A673 (cell line): ENCODE results near the gene ARNT2. TPM values are rescaled to one million over a fixed set of nuclear protein-coding genes. Genes with fewer than 3 reads are reported as not detected.

Experiments
- BruUV-seq: library from RNA; stranded (reverse); fragments of 400-500 nt; replicated peaks from 2 replicates; lab custom pipeline; 2021; lab: Mats Ljungman, UMichigan
- CTCF ChIA-PET: fragments of 300-600 bp; sonication (Branson Sonifier 250); formaldehyde crosslinking; loops from one replicate; lab custom pipeline; 2022; ENCODE audit warnings: antibody characterized with exemption; lab: Charles Lee
- POLR2A ChIA-PET: fragments of 300-600 bp; sonication (Branson Sonifier 250); formaldehyde crosslinking; loops from one replicate; lab custom pipeline; 2022; ENCODE audit warnings: antibody characterized with exemption; ENCODE audit not compliant: low non-redundant PET; lab: Charles Lee
- DNase-seq: peaks from one replicate; pipeline ENCODE4 v3.0.0-alpha.2; 2015; ENCODE audit warnings: low spot score
- H3K27ac ChIP-seq: fragments of 200-600 bp; sonication (generic); 2 replicates; pipeline ENCODE4 v1.5.1; 2016; ENCODE audit warnings: mixed run types, low read depth, mild to moderate bottlenecking, mixed read lengths, antibody characterized with exemption, low read length; ENCODE audit not compliant: poor library complexity, severe bottlenecking
- H3K27me3 ChIP-seq: fragments of 200-600 bp; sonication (generic); replicated peaks from 2 replicates; pipeline ENCODE4 v1.6.1; 2017; ENCODE audit warnings: mixed run types, low read depth, mild to moderate bottlenecking, mixed read lengths, antibody characterized with exemption, low read length; ENCODE audit not compliant: insufficient read depth, poor library complexity
- H3K36me3 ChIP-seq: fragments of 200-600 bp; sonication (generic); 2 replicates; pipeline ENCODE4 v1.6.1; 2016; ENCODE audit warnings: mixed run types, mild to moderate bottlenecking, mixed read lengths, antibody characterized with exemption, low read length; ENCODE audit not compliant: insufficient read depth, poor library complexity, severe bottlenecking
- H3K4me1 ChIP-seq: fragments of 200-600 bp; sonication (generic); 2 replicates; pipeline ENCODE4 v1.6.1; 2017; ENCODE audit warnings: mixed run types, mild to moderate bottlenecking, mixed read lengths, antibody characterized with exemption, low read length; ENCODE audit not compliant: insufficient read depth, poor library complexity, severe bottlenecking
- H3K4me3 ChIP-seq: fragments of 200-600 bp; sonication (generic); 2 replicates; pipeline ENCODE4 v1.5.1; 2016; ENCODE audit warnings: low read depth, mixed run types, mild to moderate bottlenecking, mixed read lengths, low read length; ENCODE audit not compliant: poor library complexity, severe bottlenecking
- H3K9me3 ChIP-seq: fragments of 200-600 bp; sonication (generic); 2 replicates; pipeline ENCODE4 v1.6.1; 2016; ENCODE audit warnings: mixed run types, low read depth, mild to moderate bottlenecking, mixed read lengths, antibody characterized with exemption, low read length; ENCODE audit not compliant: poor library complexity, severe bottlenecking
- EZH2 ChIP-seq: fragments of 200-600 bp; sonication (generic); IDR thresholded peaks from 2 replicates; pipeline ENCODE4 v1.6.1; 2017; ENCODE audit warnings: borderline replicate concordance, low read depth, mild to moderate bottlenecking, mixed read lengths, antibody characterized with exemption, low read length; ENCODE audit not compliant: poor library complexity, severe bottlenecking
- intact Hi-C: fragments of 100-400 bp; cut with micrococcal nuclease; formaldehyde crosslinking; loops from one replicate; pipeline ENCODE4 v1.10.0; 2022; ENCODE audit not compliant: unreplicated experiment
- total RNA-seq: library from RNA; stranded (reverse); gene quantifications from 2 replicates; pipeline ENCODE4 v1.2.3, GENCODE V29; 2021
- TF ChIP-seq, protein P1 (sequence below): fragments of 300-800, 200-600 bp; sonication (generic); conservative IDR thresholded peaks from 2 replicates; pipeline ENCODE4 v1.5.1; 2017; ENCODE audit warnings: low read depth, mild to moderate bottlenecking, antibody characterized with exemption, low read length, moderate library complexity, mixed read lengths

The ARNT2 gene
- total RNA-seq, 1 experiment from 2014 or later = 2.1 TPM

DNA sequence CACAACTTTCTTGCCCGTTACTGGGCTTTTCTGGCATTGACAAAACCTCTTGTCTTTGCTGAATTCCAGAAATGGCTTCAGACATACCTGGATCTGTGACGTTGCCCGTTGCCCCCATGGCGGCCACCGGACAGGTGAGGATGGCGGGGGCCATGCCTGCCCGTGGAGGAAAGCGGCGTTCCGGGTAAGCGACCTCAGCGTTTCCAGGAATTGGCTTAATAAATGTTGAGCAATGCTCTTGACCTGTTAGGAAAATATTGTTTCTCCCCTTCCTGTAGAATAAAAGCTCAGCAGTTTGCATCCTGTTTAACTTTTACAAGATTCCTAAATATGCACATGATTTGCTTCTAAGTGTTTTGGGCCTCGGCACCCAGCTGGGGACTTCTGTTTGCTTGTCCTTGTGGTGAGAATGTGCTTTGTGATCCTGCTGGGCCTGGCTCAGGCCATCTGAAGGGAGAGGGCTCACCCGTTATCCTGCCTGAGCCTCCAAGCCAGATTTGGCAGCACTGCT, 46.7 kb downstream of the ARNT2 start:
- Histone ChIP-seq H3K27me3 (peaks cover 15% of the 10 kb centered on the region), H3K4me3 (no peak overlapping the region), H3K36me3 (no peaks in the 10 kb centered on the region), H3K4me1 (no peaks in the 10 kb centered on the region), H3K9me3 (no peaks in the 10 kb centered on the region), H3K27ac (no peak overlapping the region)
- peak; percentile 62 for DNase-seq
- ChIA-PET CTCF (interaction anchor here (0.6 kb wide), 1 partner anchor 523 kb away, joined by 6 read pairs; no protein-coding TSS in a partner anchor), POLR2A (no interaction called here)
- intact Hi-C loops = no loop called here
- no TSS peak for BruUV-seq
- TF ChIP-seq, protein P1, sequence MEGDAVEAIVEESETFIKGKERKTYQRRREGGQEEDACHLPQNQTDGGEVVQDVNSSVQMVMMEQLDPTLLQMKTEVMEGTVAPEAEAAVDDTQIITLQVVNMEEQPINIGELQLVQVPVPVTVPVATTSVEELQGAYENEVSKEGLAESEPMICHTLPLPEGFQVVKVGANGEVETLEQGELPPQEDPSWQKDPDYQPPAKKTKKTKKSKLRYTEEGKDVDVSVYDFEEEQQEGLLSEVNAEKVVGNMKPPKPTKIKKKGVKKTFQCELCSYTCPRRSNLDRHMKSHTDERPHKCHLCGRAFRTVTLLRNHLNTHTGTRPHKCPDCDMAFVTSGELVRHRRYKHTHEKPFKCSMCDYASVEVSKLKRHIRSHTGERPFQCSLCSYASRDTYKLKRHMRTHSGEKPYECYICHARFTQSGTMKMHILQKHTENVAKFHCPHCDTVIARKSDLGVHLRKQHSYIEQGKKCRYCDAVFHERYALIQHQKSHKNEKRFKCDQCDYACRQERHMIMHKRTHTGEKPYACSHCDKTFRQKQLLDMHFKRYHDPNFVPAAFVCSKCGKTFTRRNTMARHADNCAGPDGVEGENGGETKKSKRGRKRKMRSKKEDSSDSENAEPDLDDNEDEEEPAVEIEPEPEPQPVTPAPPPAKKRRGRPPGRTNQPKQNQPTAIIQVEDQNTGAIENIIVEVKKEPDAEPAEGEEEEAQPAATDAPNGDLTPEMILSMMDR = no peak
- TF ChIP-seq EZH2 = no peak

DNA sequence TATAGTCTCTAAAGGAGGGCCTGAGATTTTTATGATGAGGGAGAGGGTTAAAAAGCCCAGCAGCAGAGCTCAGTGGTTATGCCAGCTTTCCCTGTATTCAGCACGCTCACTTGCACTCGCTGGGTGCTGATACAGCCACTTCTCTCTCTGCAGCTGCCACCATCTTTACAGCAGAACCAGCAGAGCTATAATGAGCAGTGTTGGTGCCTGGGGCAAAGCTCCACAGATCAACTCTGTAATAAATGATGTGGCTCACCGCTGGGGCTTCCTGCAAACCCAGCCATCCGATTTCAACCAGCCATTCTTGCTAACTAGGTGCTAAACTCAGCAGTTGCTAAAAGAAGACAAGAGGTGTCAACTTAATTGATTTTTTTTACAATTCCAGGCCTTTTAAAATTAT, 48.0 kb downstream of the ARNT2 start:
- BruUV-seq = no TSS peak
- intact Hi-C loops = no loop called here
- Histone ChIP-seq H3K4me3 (no peak overlapping the region), H3K9me3 (no peaks in the 10 kb centered on the region), H3K4me1 (no peaks in the 10 kb centered on the region), H3K27ac (no peak overlapping the region), H3K36me3 (no peaks in the 10 kb centered on the region), H3K27me3 (peaks cover 15% of the 10 kb centered on the region)
- DNase-seq = no peak
- TF ChIP-seq, protein P1 = no peak
- no peak for TF ChIP-seq EZH2
- ChIA-PET POLR2A (no interaction called here), CTCF (no interaction called here)

DNA sequence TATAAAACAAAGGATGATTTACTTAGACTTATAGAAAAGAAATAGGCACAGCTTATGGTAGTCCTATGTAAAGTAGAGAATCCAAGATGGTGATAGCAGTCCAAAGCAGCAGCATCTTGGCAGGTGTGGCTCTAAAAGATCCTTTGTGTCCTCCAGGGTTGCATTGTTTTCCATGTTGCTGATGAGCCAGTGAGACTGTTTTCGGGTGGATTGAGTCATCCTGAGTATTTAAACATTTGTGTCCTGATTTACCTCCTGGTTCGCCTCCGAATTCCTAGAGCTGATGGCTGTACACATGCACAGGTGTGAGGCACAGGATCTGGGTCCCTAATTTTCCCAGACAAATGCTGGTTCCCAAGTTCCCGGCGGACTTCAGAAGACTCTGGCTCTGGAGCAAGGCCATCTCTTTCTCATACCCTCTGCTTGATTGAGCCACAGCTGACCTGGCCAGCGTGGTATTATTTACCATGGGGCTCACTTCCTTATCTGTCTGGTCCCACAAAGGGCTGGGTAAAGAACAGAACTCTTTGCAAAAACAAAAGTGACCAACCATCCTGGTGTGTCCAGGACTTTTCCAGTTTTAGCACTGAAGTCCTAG, 51.0 kb downstream of the ARNT2 start:
- Histone ChIP-seq H3K36me3 (no peaks in the 10 kb centered on the region), H3K4me1 (no peaks in the 10 kb centered on the region), H3K27ac (no peak overlapping the region), H3K27me3 (peaks cover 6% of the 10 kb centered on the region), H3K4me3 (no peak overlapping the region), H3K9me3 (no peaks in the 10 kb centered on the region)
- intact Hi-C loops = loop anchor here (5.0 kb wide), 3 partner anchors 402 to 812 kb away; no protein-coding TSS in a partner anchor
- ChIA-PET CTCF (no interaction called here), POLR2A (no interaction called here)
- TF ChIP-seq EZH2 = no peak
- TF ChIP-seq, protein P1 = no peak
- DNase-seq = no peak
- BruUV-seq = no TSS peak
